HL-60 (cell line): Measurements from ENCODE around the gene STKLD1.

Source experiments
- POLR2AphosphoS5 ChIP-seq: IDR thresholded peaks from 2 replicates; pipeline ENCODE4 v1.6.1; 2012; ENCODE audit warnings: low read depth
- SPI1 ChIP-seq: IDR thresholded peaks from 2 replicates; pipeline ENCODE4 v1.6.1; 2012; ENCODE audit warnings: low read depth, mild to moderate bottlenecking, borderline replicate concordance
- TF ChIP-seq, protein P1 (sequence below): IDR thresholded peaks from one replicate; pipeline ENCODE4 v1.5.1; 2011; ENCODE audit warnings: low read length, control low read depth, inconsistent platforms; ENCODE audit not compliant: insufficient read depth
- TF ChIP-seq, protein P2 (sequence below): IDR thresholded peaks from 2 replicates; pipeline ENCODE4 v1.6.1; 2012; ENCODE audit warnings: low read depth; ENCODE audit not compliant: insufficient replicate concordance

DNA sequence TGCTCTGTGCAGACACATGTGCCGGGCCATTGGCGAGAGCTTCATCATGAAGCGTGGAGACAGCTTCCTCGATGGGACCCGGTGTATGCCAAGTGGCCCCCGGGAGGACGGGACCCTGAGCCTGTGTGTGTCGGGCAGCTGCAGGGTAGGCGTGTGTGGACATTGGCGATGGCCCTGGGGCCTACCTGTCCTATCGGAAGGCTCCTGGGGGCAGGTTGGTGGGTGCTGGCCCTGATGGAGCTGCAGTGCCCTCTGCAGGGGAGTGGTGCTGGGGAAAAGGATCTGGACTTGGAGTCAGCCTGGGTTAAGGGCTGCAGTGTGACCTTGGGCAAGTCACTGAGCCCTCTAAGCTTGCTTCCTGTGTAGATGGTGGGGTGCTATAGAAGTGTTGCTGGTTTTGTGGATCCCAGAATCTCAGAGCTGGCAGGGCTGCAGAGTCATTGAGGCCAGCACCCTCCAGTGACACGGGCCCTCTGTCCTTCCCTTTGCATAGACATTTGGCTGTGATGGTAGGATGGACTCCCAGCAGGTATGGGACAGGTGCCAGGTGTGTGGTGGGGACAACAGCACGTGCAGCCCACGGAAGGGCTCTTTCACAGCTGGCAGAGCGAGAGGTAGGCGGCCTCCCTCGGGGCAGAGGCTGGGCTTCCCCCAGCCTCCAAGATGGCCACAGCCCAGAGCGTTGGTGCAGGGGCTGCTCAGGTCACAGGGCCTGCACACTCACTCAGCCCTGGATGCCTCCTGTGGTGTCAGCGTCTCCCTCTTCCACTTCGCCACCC is 61.8 kb downstream of the STKLD1 start:
- TF ChIP-seq, protein P1, sequence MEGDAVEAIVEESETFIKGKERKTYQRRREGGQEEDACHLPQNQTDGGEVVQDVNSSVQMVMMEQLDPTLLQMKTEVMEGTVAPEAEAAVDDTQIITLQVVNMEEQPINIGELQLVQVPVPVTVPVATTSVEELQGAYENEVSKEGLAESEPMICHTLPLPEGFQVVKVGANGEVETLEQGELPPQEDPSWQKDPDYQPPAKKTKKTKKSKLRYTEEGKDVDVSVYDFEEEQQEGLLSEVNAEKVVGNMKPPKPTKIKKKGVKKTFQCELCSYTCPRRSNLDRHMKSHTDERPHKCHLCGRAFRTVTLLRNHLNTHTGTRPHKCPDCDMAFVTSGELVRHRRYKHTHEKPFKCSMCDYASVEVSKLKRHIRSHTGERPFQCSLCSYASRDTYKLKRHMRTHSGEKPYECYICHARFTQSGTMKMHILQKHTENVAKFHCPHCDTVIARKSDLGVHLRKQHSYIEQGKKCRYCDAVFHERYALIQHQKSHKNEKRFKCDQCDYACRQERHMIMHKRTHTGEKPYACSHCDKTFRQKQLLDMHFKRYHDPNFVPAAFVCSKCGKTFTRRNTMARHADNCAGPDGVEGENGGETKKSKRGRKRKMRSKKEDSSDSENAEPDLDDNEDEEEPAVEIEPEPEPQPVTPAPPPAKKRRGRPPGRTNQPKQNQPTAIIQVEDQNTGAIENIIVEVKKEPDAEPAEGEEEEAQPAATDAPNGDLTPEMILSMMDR = no peak
- TF ChIP-seq, protein P2, sequence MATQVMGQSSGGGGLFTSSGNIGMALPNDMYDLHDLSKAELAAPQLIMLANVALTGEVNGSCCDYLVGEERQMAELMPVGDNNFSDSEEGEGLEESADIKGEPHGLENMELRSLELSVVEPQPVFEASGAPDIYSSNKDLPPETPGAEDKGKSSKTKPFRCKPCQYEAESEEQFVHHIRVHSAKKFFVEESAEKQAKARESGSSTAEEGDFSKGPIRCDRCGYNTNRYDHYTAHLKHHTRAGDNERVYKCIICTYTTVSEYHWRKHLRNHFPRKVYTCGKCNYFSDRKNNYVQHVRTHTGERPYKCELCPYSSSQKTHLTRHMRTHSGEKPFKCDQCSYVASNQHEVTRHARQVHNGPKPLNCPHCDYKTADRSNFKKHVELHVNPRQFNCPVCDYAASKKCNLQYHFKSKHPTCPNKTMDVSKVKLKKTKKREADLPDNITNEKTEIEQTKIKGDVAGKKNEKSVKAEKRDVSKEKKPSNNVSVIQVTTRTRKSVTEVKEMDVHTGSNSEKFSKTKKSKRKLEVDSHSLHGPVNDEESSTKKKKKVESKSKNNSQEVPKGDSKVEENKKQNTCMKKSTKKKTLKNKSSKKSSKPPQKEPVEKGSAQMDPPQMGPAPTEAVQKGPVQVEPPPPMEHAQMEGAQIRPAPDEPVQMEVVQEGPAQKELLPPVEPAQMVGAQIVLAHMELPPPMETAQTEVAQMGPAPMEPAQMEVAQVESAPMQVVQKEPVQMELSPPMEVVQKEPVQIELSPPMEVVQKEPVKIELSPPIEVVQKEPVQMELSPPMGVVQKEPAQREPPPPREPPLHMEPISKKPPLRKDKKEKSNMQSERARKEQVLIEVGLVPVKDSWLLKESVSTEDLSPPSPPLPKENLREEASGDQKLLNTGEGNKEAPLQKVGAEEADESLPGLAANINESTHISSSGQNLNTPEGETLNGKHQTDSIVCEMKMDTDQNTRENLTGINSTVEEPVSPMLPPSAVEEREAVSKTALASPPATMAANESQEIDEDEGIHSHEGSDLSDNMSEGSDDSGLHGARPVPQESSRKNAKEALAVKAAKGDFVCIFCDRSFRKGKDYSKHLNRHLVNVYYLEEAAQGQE = no peak
- TF ChIP-seq POLR2AphosphoS5 (no peak), SPI1 (no peak)
